ENCODE results near the gene FAM83B.

FAM83B gene

GRCh38 chr6:54879188-54879985 lies 32.8 kb downstream of the FAM83B start (continued):
- TF ChIP-seq ELK4 (IDR thresholded peaks at IDR 0.05; ENCODE audit: borderline replicate concordance, low read depth, low read length) (no peak), MZF1 (tag by site-specific recombination; IDR thresholded peaks at IDR 0.05; ENCODE audit: borderline replicate concordance) (peak; percentile 57), ZNF792 (tag by site-specific recombination; IDR thresholded peaks at IDR 0.05) (no peak), ZNF423 (tag by site-specific recombination; IDR thresholded peaks at IDR 0.05) (peak; percentile 72; the same call in 1 of the 2 replicates), ZNF155 (tag by site-specific recombination; IDR thresholded peaks at IDR 0.05) (no peak), TRIM28 (IDR thresholded peaks at IDR 0.05; ENCODE audit: borderline replicate concordance, low read length) (peak; percentile 95), ZBTB10 (tag by site-specific recombination; IDR thresholded peaks at IDR 0.05) (no peak), ZNF202 (tag by site-specific recombination; IDR thresholded peaks at IDR 0.05; ENCODE audit: borderline replicate concordance) (no peak), ZNF701 (tag by site-specific recombination; IDR thresholded peaks at IDR 0.05) (no peak), ZNF248 (tag by site-specific recombination; IDR thresholded peaks at IDR 0.05) (no peak), ZBTB20 (tag by site-specific recombination; IDR thresholded peaks at IDR 0.05) (no peak), ZNF350 (tag by site-specific recombination; IDR thresholded peaks at IDR 0.05) (no peak), ZNF624 (tag by site-specific recombination; IDR thresholded peaks at IDR 0.05) (no peak), ZNF354C (tag by site-specific recombination; IDR thresholded peaks at IDR 0.05; ENCODE audit: borderline replicate concordance, low read depth) (no peak), KLF17 (tag by site-specific recombination; IDR thresholded peaks at IDR 0.05) (peak; percentile 75; the same call in 1 of the 2 replicates), ZNF449 (tag by site-specific recombination; IDR thresholded peaks at IDR 0.05) (no peak), ZNF140 (tag by site-specific recombination; IDR thresholded peaks at IDR 0.05) (no peak), ZBTB49 (tag by site-specific recombination; IDR thresholded peaks at IDR 0.05; ENCODE audit: low read depth) (0 out of 2 replicates have a peak, but pooled peaks have one; percentile 11), HOXC10 (CRISPR knock-in tag; IDR thresholded peaks at IDR 0.05) (no peak), ZIC2 (tag by site-specific recombination; IDR thresholded peaks at IDR 0.05) (peak; percentile 81), ZNF184 (tag by site-specific recombination; IDR thresholded peaks at IDR 0.05) (no peak), ZNF843 (tag by site-specific recombination; IDR thresholded peaks at IDR 0.05) (peak; percentile 99), SP2 (tag by site-specific recombination; IDR thresholded peaks at IDR 0.05) (no peak), ZNF837 (tag by site-specific recombination; IDR thresholded peaks at IDR 0.05) (no peak), IKZF3 (tag by site-specific recombination; IDR thresholded peaks at IDR 0.05) (peak; percentile 91), ZNF19 (tag by site-specific recombination; IDR thresholded peaks at IDR 0.05; ENCODE audit: low read depth) (no peak), CTCF (tag by site-specific recombination; IDR thresholded peaks at IDR 0.05) (no peak), KLF9 (tag by site-specific recombination; IDR thresholded peaks at IDR 0.05; ENCODE audit: low read depth) (no peak)

Data from HEK293 (cell line).